MM.1S (cell line): ENCODE data around the gene HRH2.

Experiments used
- CTCF ChIP-seq: fragments of 300-600 bp; sonication (generic); IDR thresholded peaks from 2 replicates; pipeline ENCODE4 v1.5.1; 2016; ENCODE audit warnings: antibody characterized with exemption, low read length, mixed read lengths
- EZH2 ChIP-seq: fragments of 300-600 bp; sonication (generic); optimal IDR thresholded peaks from 2 replicates; pipeline ENCODE3; 2017; ENCODE audit warnings: low read depth, mild to moderate bottlenecking, antibody characterized with exemption, low read length, mixed read lengths

GRCh38 chr5:175712313-175712680 is 54.4 kb downstream of the HRH2 start:
- no peak for TF ChIP-seq CTCF
- no peak for TF ChIP-seq EZH2
